Peyer's patch (tissue), 4 donors: ENCODE measurements around the gene VWDE. TPM values are rescaled to one million over a fixed set of nuclear protein-coding genes. Genes with fewer than 3 reads are reported as not detected.

Source experiments
- DNase-seq, 3 donors: peaks; one replicate each; pipeline ENCODE4 v3.0.0-alpha.2; 2017 to 2019
- H3K27ac ChIP-seq, 4 donors: fragments of 200-600 bp; sonication (generic); one replicate each; pipeline ENCODE4 v1.5.1; 2016 to 2019
- H3K27me3 ChIP-seq, 2 donors: fragments of 200-600 bp; sonication (generic); one replicate each; pipeline ENCODE4 v1.5.1; 2019
- H3K36me3 ChIP-seq, 3 donors: fragments of 200-600 bp; sonication (generic); one replicate each; pipeline ENCODE4 v1.5.1; 2016 to 2019
- H3K4me1 ChIP-seq, 4 donors: fragments of 200-600 bp; sonication (generic); one replicate each; pipeline ENCODE4 v1.5.1; 2016 to 2019
- H3K4me3 ChIP-seq, 4 donors: fragments of 200-600 bp; sonication (generic); 1 replicate in 3 of 4; 2 replicates in 1 of 4; pipeline ENCODE4 v1.5.1; 2016 to 2019; ENCODE audit warnings: mild to moderate bottlenecking in 1 of 4
- H3K9me3 ChIP-seq, 4 donors: fragments of 200-600 bp; sonication (generic); one replicate each; pipeline ENCODE4 v1.5.1; 2016 to 2019; ENCODE audit warnings: mild to moderate bottlenecking in 1 of 4
- POLR2A ChIP-seq, 2 donors: fragments of 450-650 bp; IDR thresholded peaks; one replicate each; pipeline ENCODE4 v1.5.1; 2017; ENCODE audit warnings: antibody characterized with exemption in 2 of 2, mild to moderate bottlenecking in 2 of 2, moderate library complexity in 2 of 2
- total RNA-seq, 4 donors: library from RNA; depleted of rRNA; stranded (reverse); fragments of >200 nt; gene quantifications; one replicate each; pipeline ENCODE4 v1.1.0, GENCODE V29; 2016
- TF ChIP-seq, protein P1 (sequence below), 6 experiments: fragments of 450-650 bp in 4 of 6; fragments of 200-600 bp in 2 of 6; sonication (generic) in 1 of 6; IDR thresholded peaks; one replicate each; pipeline ENCODE4 v1.5.1; 2017 to 2019; ENCODE audit warnings: antibody characterized with exemption in 6 of 6, mild to moderate bottlenecking in 3 of 6, moderate library complexity in 1 of 6

VWDE gene
- total RNA-seq, 4 donors from 2014 or later, result 1.3 to 14.9 (median 4.1) TPM

DNA sequence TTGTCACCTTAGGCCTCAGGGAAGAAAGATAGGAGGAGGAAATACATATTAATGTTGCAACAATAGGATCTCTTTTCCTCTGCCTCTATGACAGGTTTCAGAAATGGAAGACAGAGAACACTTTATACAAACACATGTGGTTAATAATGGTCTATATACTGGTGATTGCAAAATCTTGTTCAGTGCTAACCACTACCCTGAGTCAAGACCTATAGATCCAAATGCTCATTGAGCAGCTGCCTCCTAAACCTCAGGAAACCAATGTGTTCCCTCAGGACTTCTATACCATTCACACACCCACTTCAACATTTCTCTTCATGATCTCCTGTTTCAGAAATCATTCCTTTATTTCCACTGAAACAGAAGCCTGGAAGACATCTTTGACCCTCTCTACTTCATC is 32.5 kb upstream of the VWDE start:
- Histone ChIP-seq H3K36me3 (no peaks in the 10 kb centered on the region), H3K4me1 (no peaks in the 10 kb centered on the region), H3K9me3 (no peaks in the 10 kb centered on the region), H3K27ac (no peak overlapping the region), H3K27me3 (no peaks in the 10 kb centered on the region), H3K4me3 (no peak overlapping the region)
- no peak for TF ChIP-seq POLR2A (IDR thresholded peaks at IDR 0.05)
- TF ChIP-seq, protein P1, sequence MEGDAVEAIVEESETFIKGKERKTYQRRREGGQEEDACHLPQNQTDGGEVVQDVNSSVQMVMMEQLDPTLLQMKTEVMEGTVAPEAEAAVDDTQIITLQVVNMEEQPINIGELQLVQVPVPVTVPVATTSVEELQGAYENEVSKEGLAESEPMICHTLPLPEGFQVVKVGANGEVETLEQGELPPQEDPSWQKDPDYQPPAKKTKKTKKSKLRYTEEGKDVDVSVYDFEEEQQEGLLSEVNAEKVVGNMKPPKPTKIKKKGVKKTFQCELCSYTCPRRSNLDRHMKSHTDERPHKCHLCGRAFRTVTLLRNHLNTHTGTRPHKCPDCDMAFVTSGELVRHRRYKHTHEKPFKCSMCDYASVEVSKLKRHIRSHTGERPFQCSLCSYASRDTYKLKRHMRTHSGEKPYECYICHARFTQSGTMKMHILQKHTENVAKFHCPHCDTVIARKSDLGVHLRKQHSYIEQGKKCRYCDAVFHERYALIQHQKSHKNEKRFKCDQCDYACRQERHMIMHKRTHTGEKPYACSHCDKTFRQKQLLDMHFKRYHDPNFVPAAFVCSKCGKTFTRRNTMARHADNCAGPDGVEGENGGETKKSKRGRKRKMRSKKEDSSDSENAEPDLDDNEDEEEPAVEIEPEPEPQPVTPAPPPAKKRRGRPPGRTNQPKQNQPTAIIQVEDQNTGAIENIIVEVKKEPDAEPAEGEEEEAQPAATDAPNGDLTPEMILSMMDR (IDR thresholded peaks at IDR 0.05), result no peak
- DNase-seq, result no peak

DNA sequence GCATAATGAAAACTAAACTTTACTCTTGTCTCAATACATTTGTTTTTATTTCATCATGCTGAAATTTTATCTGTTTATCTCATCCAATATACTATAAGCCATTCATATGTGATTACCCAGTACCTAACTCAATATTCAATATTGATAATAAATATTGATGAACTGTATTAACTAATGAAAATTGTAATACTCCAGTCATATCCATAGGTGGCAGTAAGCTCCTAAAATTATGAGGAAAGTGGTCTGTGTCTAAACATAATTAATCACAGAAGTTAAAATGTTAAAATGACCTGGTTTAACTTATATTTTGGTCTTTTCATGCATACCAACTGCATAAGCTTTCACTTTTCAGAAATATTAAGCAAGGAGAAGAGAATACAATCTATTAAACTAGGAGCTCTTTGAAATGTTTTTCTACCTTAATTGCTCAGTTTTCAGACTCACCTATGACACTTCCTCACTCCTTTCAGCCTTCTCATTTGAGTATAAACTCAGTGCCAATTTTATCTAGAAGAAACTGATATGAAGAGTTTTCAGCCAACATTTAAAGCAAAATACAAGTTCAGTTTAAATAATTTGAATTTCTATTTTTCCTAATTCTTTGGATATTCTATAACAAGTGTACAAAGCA is 30.5 kb upstream of the VWDE start:
- H3K4me3 ChIP-seq, result no peak overlapping the region
- no peaks in the 10 kb centered on the region for H3K4me1 ChIP-seq
- H3K36me3 ChIP-seq, result no peaks in the 10 kb centered on the region
- H3K27me3 ChIP-seq, result no peaks in the 10 kb centered on the region
- TF ChIP-seq, protein P1 (IDR thresholded peaks at IDR 0.05), result peak in 3 of 6 experiments; percentile 9 to 33 (median 17)
- no peak for TF ChIP-seq POLR2A (IDR thresholded peaks at IDR 0.05)
- no peak for DNase-seq
- H3K27ac ChIP-seq, result no peak overlapping the region
- H3K9me3 ChIP-seq, result no peaks in the 10 kb centered on the region

DNA sequence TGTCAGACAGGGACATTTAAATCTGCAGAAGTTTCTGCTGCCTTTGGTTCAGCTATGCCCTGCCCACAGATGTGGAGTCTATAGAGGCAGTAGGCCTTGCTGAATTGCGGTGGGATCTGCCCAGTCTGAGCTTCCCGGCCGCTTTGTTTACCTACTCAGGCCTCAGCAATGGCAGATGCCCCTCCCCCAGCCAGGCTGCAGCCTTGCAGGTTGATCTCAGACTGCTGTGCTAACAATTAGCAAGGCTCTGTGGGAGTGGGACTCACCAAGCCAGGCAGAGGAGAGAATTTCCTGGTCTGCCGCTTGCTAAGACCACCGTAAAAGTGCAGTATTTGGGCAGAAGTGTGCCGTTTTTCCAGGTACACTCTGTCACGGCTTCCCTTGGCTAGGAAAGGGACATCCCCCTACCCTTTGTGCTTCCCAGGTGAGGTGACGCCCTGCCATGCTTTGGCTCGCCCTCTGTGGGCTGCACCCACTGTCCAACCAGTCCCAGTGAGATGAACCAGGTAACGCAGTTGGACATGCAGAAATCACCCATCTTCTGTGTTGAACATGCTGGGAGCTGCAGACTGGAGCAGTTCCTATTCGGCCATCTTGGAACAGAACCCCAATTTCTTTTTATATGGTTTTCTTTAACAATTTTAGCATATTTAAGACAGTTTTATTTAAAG is 28.4 kb upstream of the VWDE start:
- TF ChIP-seq POLR2A (IDR thresholded peaks at IDR 0.05), result no peak
- TF ChIP-seq, protein P1 (IDR thresholded peaks at IDR 0.05), result no peak
- Histone ChIP-seq H3K27me3 (no peaks in the 10 kb centered on the region), H3K4me3 (no peak overlapping the region), H3K4me1 (no peaks in the 10 kb centered on the region), H3K9me3 (no peaks in the 10 kb centered on the region), H3K27ac (no peak overlapping the region), H3K36me3 (no peaks in the 10 kb centered on the region)
- DNase-seq, result no peak

DNA sequence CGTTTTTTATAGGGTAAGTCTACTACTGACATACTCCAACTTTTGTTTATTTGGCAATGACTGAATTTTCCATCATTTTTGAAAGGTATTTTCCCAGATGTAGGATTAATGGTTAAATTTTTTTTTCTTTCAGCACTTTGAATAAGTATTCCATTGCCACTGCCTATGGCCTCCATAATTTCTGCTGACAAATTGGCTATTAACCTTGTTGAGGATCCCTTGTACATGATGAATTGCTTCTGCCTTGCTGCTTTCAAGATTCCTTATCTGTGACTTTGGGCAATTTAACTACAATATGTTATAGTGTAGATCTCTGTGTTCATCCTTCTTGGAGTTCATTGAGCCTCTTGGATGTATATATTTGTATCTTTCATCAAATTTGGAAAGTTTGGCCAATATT is 21.6 kb upstream of the VWDE start:
- no peaks in the 10 kb centered on the region for H3K9me3 ChIP-seq
- DNase-seq, result no peak
- no peak overlapping the region for H3K4me3 ChIP-seq
- H3K36me3 ChIP-seq, result no peaks in the 10 kb centered on the region
- H3K4me1 ChIP-seq, result no peaks in the 10 kb centered on the region
- no peaks in the 10 kb centered on the region for H3K27me3 ChIP-seq
- TF ChIP-seq POLR2A (IDR thresholded peaks at IDR 0.05), result no peak
- TF ChIP-seq, protein P1 (IDR thresholded peaks at IDR 0.05), result no peak
- no peak overlapping the region for H3K27ac ChIP-seq

DNA sequence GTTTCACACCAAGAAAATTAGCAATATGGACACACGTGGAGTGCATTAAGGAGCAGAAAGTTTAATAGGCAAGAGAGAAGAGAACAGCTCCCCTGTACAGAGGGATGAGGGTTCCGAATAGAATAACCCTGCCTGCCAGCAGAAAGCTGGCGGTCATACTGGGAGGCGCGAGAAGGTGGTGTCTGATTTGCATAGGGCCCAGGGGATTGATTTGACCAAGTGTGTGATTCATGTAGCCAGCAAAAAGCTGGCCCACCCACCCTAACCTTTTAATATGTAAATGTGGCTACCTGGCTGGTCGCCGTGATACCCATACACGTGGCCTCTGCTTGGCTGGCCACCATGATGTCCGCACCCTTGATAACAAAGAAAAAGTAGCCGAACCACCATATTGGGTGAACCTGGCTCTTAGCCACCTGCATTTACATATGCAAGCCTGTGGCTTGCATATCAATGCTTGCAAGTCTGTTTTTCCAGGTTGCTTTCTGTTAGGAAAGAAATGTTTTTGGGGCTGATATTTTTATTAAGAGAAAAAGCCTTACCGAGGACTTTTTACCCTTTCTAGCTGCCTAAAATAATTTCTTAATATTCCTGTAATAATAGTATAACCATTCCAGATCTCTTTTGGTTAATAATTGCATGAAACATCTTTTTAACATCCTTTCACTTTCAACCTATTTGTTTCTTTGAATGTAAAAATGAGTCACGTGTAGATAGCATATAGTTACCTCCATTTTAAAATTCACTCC is 20.5 kb upstream of the VWDE start:
- Histone ChIP-seq H3K4me3 (no peak overlapping the region), H3K4me1 (no peaks in the 10 kb centered on the region), H3K36me3 (no peaks in the 10 kb centered on the region), H3K9me3 (no peaks in the 10 kb centered on the region), H3K27ac (no peak overlapping the region), H3K27me3 (no peaks in the 10 kb centered on the region)
- DNase-seq, result no peak
- TF ChIP-seq, protein P1 (IDR thresholded peaks at IDR 0.05), result no peak
- TF ChIP-seq POLR2A (IDR thresholded peaks at IDR 0.05), result no peak
